Thymus (tissue), 11 donors: ENCODE results near the gene MED8. TPM values are rescaled to one million over a fixed set of nuclear protein-coding genes. Genes with fewer than 3 reads are reported as not detected.
"Not testable (repeated sequence)": the region's sequence is repeated elsewhere in the genome, so short reads cannot be mapped to it uniquely, and the experiment has no call there.

Experiments
- DNase-seq, 9 donors: peaks; one replicate each; pipeline ENCODE4 v3.0.0-alpha.2; 2013; ENCODE audit warnings: low spot score in 9 of 9, low read depth in 6 of 9, missing footprints in 1 of 9
- H3K27ac ChIP-seq, 2 donors: one replicate each; pipeline ENCODE4 v1.5.1; 2013; ENCODE audit warnings: control low read depth in 1 of 2, low read depth in 1 of 2, low read length in 1 of 2, mild to moderate bottlenecking in 1 of 2, moderate library complexity in 1 of 2
- H3K27me3 ChIP-seq, 2 donors: one replicate each; pipeline ENCODE4 v1.5.1; 2013; ENCODE audit warnings: low read length in 1 of 2; ENCODE audit not compliant: control insufficient read depth in 2 of 2, insufficient read depth in 1 of 2
- H3K36me3 ChIP-seq, 2 donors: one replicate each; pipeline ENCODE4 v1.5.1; 2013; ENCODE audit warnings: low read length in 1 of 2, mild to moderate bottlenecking in 1 of 2, moderate library complexity in 1 of 2; ENCODE audit not compliant: control insufficient read depth in 2 of 2, insufficient read depth in 2 of 2
- H3K4me1 ChIP-seq, 2 donors: one replicate each; pipeline ENCODE4 v1.5.1; 2013; ENCODE audit warnings: low read length in 2 of 2; ENCODE audit not compliant: control insufficient read depth in 2 of 2, insufficient read depth in 2 of 2
- H3K4me3 ChIP-seq, 2 donors: one replicate each; pipeline ENCODE4 v1.5.1; 2013; ENCODE audit warnings: low read length in 2 of 2, control low read depth in 1 of 2, mild to moderate bottlenecking in 1 of 2
- H3K9me3 ChIP-seq, 2 donors: one replicate each; pipeline ENCODE4 v1.5.1; 2013; ENCODE audit warnings: low read length in 1 of 2, mild to moderate bottlenecking in 1 of 2; ENCODE audit not compliant: control insufficient read depth in 2 of 2, insufficient read depth in 1 of 2
- WGBS: extraction: QIAGEN DNeasy Blood & Tissue Kit; methylation state at CpG from one replicate; pipeline ENCODE4 v1.1.7; 2013; 5-methylcytosine and 5-hydroxymethylcytosine counted together
- polyA plus RNA-seq: library from polyadenylated mRNA; stranded (reverse); fragments of 200-250 nt; gene quantifications from one replicate; pipeline ENCODE4 v1.2.3, GENCODE V29; 2013
- total RNA-seq: library from RNA; stranded (reverse); fragments of 120-200 nt; gene quantifications from one replicate; pipeline ENCODE4 v1.2.4, GENCODE V29; 2013
- donor health status: healthy.

MED8 gene
- total and polyA plus RNA-seq, 2 donors, result 25.2 to 32.3 TPM

DNA sequence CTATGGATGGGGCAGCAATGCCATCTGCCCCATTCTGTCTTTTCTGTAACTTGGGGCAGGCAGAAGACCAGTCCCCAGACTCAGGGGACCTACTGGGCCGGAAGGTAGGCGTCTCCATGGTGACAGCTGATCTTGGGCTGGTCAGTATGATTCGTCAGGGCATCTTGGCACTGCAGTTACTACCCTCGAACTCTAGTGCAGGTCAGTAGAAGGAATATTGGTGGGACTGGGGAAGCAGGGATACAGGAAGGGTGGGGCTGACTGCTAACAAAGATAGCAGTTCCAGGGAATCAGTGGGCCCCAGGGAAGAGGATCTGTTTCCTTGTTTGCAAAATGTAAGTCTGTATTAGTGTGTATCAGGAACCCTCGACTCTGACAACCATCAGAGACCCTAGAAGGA lies 26.3 kb upstream of the MED8 start:
- Histone ChIP-seq H3K4me1 (no peaks in the 10 kb centered on the region), H3K4me3 (no peak overlapping the region), H3K9me3 (no peaks in the 10 kb centered on the region), H3K27me3 (no peaks in the 10 kb centered on the region), H3K36me3 (peaks cover 49 to 59% of the 10 kb centered on the region in 2 donors), H3K27ac (no peak overlapping the region)
- WGBS, result 96% methylated on average over 5 of the region's 5 CpGs
- no peak for DNase-seq

- Histone ChIP-seq H3K4me1 (no peaks in the 10 kb centered on the region), H3K27ac (no peak overlapping the region), H3K27me3 (no peaks in the 10 kb centered on the region), H3K36me3 (peaks cover 37 to 47% of the 10 kb centered on the region in 2 donors), H3K4me3 (no peak overlapping the region), H3K9me3 (no peaks in the 10 kb centered on the region)
- DNase-seq, result peak; percentile 18 to 74 (median 53)
- 92% methylated on average over 5 of the region's 5 CpGs for WGBS
These were observed 25.1 kb upstream of the MED8 start for GRCh38 chr1:43414634-43415223.

- not testable (repeated sequence) for H3K4me1 ChIP-seq, DNase-seq, H3K27ac ChIP-seq, H3K4me3 ChIP-seq, H3K27me3 ChIP-seq, H3K9me3 ChIP-seq
- H3K36me3 ChIP-seq, result peaks cover 29 to 44% of the 10 kb centered on the region in 2 donors
- WGBS, result 100% methylated on average over 1 of the region's 1 CpG
These were observed 23.8 kb upstream of the MED8 start for GRCh38 chr1:43413426-43413825.

DNA sequence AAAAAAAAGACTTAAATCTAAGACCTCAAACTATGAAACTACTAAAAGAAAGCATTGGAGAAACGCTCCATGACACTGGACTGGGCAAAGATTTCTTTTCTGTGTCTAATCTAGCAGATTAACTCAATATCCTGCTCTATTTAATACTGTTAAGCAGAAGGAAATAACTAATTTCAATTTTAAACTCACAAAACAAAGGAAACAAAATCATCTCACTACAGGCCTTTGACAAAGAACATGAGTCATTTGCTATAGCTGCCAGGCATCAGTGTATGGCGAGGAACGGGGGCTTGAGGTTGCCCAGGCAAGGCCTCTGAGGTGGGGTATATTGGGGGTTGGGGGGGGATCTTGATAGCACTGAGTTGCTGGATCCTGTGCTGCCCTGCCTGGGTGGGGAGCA lies 21.0 kb upstream of the MED8 start:
- Histone ChIP-seq H3K36me3 (peaks cover 27 to 38% of the 10 kb centered on the region in 2 donors), H3K27ac (no peak overlapping the region), H3K27me3 (no peaks in the 10 kb centered on the region), H3K4me3 (no peak overlapping the region), H3K9me3 (no peaks in the 10 kb centered on the region), H3K4me1 (no peaks in the 10 kb centered on the region)
- WGBS, result over 99% methylated on average over 3 of the region's 3 CpGs
- no peak for DNase-seq

GRCh38 chr1:43405876-43406234 lies 16.3 kb upstream of the MED8 start:
- 98% methylated on average over 2 of the region's 2 CpGs for WGBS
- no peaks in the 10 kb centered on the region for H3K4me1 ChIP-seq
- H3K36me3 ChIP-seq, result peaks cover 49 to 54% of the 10 kb centered on the region in 2 donors
- no peak overlapping the region for H3K4me3 ChIP-seq
- H3K27me3 ChIP-seq, result no peaks in the 10 kb centered on the region
- no peaks in the 10 kb centered on the region for H3K9me3 ChIP-seq
- H3K27ac ChIP-seq, result no peak overlapping the region
- no peak for DNase-seq

GRCh38 chr1:43405219-43405875 lies 15.7 kb upstream of the MED8 start:
- 97% methylated on average over 6 of the region's 6 CpGs for WGBS
- Histone ChIP-seq H3K4me1 (no peaks in the 10 kb centered on the region), H3K27ac (no peak overlapping the region), H3K27me3 (no peaks in the 10 kb centered on the region), H3K36me3 (peaks cover 49 to 54% of the 10 kb centered on the region in 2 donors), H3K4me3 (no peak overlapping the region), H3K9me3 (no peaks in the 10 kb centered on the region)
- no peak for DNase-seq

DNA sequence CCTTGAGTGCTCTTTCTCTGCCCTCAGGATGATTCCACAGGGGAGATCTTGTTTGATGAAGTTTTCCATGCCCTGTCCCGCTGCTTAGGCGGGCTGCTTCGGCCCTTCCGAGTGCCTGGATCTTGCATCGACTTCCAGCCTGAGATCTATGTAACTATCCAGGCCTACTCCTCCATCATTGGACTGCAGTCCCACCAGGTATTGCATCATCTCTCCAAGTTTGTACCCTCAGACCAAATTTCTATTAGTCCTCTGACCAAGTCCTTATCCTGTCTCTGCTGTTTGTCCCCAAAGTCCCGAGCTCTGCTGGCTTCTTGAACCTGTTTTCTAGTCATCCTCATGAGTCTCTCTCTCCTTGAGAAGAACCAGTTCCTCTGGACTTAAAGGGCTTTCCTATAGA lies 14.8 kb upstream of the MED8 start:
- DNase-seq, result no peak
- Histone ChIP-seq H3K27ac (no peak overlapping the region), H3K27me3 (no peaks in the 10 kb centered on the region), H3K9me3 (no peaks in the 10 kb centered on the region), H3K4me1 (no peaks in the 10 kb centered on the region), H3K4me3 (no peak overlapping the region), H3K36me3 (peaks cover 49 to 53% of the 10 kb centered on the region in 2 donors)
- 100% methylated on average over 6 of the region's 6 CpGs for WGBS

DNA sequence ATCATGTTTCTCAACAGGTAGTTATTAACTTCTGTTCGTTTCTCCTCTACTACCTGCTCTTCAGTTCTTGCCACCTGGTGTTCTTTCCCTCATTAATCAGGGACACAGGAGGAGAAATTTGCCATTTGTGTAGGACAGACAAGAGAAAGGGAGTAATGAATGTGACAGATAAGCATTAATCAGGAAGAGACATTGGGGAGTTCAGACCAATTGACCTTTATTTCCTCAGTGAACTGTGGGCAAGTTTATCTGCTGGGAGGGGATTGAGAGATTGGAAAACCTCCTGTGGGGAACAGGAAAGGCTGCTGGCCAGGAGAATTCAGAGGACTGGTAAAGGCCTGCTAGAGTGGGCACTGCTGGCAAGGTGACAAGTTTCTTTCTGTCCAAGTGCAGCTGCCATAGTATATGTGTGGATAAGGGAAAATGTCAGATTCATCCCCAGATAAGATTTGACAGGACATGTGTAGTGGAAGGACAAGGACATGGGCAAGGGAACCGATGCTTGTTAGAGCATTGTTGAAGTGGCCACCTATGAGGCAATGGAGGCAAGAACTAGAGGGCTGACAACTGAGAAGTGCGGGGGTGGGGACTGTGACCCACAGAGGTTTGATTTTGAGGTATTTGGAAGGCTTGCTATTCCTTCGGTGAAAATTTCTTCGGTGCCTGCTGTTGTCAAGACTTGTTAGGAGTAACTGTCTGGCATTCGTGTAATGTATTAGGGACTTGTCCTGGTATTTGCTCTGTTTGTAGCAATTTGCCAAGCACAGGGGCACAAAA lies 12.7 kb upstream of the MED8 start:
- H3K27me3 ChIP-seq, result no peaks in the 10 kb centered on the region
- peaks cover 38% of the 10 kb centered on the region in 2 donors for H3K36me3 ChIP-seq
- H3K9me3 ChIP-seq, result no peaks in the 10 kb centered on the region
- H3K27ac ChIP-seq, result no peak overlapping the region
- DNase-seq, result no peak
- H3K4me1 ChIP-seq, result no peaks in the 10 kb centered on the region
- WGBS, result 91% methylated on average over 6 of the region's 6 CpGs
- no peak overlapping the region for H3K4me3 ChIP-seq

DNA sequence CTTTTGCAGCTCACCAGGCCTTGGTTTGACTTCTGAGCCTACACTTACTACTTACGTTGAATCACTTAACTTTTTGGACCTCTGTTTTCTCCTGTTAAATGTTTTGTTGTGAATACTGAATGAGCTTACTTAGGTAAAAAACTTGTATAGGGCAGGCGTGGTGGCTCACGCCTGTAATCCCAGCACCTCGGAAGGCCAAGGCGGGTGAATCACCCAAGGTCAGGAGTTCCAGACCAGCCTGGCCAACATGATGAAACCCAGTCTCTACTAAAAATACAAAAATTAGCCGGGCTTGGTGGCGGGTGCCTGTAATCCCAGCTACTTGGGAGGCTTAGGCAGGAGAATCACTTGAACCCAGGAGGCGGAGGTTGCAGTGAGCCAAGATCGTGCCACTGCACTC lies 10.8 kb upstream of the MED8 start:
- not testable (repeated sequence) for H3K4me3 ChIP-seq, DNase-seq, H3K4me1 ChIP-seq, H3K27me3 ChIP-seq, H3K9me3 ChIP-seq, H3K27ac ChIP-seq
- 97% methylated on average over 9 of the region's 9 CpGs for WGBS
- H3K36me3 ChIP-seq, result peaks cover 21 to 22% of the 10 kb centered on the region in 2 donors
